Ishikawa (cell line): ENCODE data around the gene FLACC1.

Experiments
- CEBPB ChIP-seq: IDR thresholded peaks from 2 replicates; pipeline ENCODE4 v1.6.1; 2012
- CREB1 ChIP-seq: IDR thresholded peaks from 2 replicates; pipeline ENCODE4 v1.6.1; 2012; ENCODE audit warnings: low read depth
- EGR1 ChIP-seq: IDR thresholded peaks from 2 replicates; pipeline ENCODE4 v1.6.1; 2012
- EP300 ChIP-seq: IDR thresholded peaks from 2 replicates; pipeline ENCODE4 v1.6.1; 2012; ENCODE audit warnings: borderline replicate concordance
- FOXM1 ChIP-seq: IDR thresholded peaks from 2 replicates; pipeline ENCODE4 v1.6.1; 2012; ENCODE audit warnings: low read depth, borderline replicate concordance
- MAX ChIP-seq: IDR thresholded peaks from 2 replicates; pipeline ENCODE4 v1.6.1; 2012
- NFIC ChIP-seq: IDR thresholded peaks from 2 replicates; pipeline ENCODE4 v1.6.1; 2012
- RAD21 ChIP-seq: IDR thresholded peaks from 2 replicates; pipeline ENCODE4 v1.6.1; 2012; ENCODE audit warnings: low read depth
- REST ChIP-seq: IDR thresholded peaks from 2 replicates; pipeline ENCODE4 v1.6.1; 2012; ENCODE audit warnings: low read depth, mild to moderate bottlenecking
- TAF1 ChIP-seq: IDR thresholded peaks from 2 replicates; pipeline ENCODE4 v1.6.1; 2012; ENCODE audit warnings: low read depth, mild to moderate bottlenecking
- TCF12 ChIP-seq: IDR thresholded peaks from 2 replicates; pipeline ENCODE4 v1.6.1; 2012; ENCODE audit warnings: low read depth
- TEAD4 ChIP-seq: IDR thresholded peaks from 2 replicates; pipeline ENCODE4 v1.6.1; 2012
- USF1 ChIP-seq: IDR thresholded peaks from 2 replicates; pipeline ENCODE4 v1.6.1; 2012
- YY1 ChIP-seq: IDR thresholded peaks from 2 replicates; pipeline ENCODE4 v1.6.1; 2012; ENCODE audit warnings: low read depth
- ZBTB7A ChIP-seq: IDR thresholded peaks from 2 replicates; pipeline ENCODE4 v1.6.1; 2012; ENCODE audit warnings: low read depth

The FLACC1 gene

GRCh38 chr2:201329409-201329808 is 27.7 kb downstream of the FLACC1 start:
- TF ChIP-seq ZBTB7A (no peak), TEAD4 (no peak), USF1 (no peak), CEBPB (no peak), TAF1 (no peak), NFIC (no peak), REST (no peak), FOXM1 (no peak)

- no peak for TF ChIP-seq TCF12
- TF ChIP-seq EGR1: no peak
- TF ChIP-seq CREB1: no peak
- no peak for TF ChIP-seq YY1
- TF ChIP-seq ZBTB7A: no peak
- no peak for TF ChIP-seq MAX
- TF ChIP-seq TEAD4: no peak
- no peak for TF ChIP-seq EP300
- TF ChIP-seq RAD21: no peak
- no peak for TF ChIP-seq NFIC
These were observed 29.5 kb downstream of the FLACC1 start for GRCh38 chr2:201327678-201328077.

- TF ChIP-seq RAD21 (no peak), EP300 (no peak), TEAD4 (no peak), FOXM1 (no peak), TAF1 (no peak), MAX (no peak), ZBTB7A (no peak), YY1 (no peak), EGR1 (no peak), TCF12 (no peak), CEBPB (no peak), USF1 (no peak), REST (no peak), CREB1 (no peak), NFIC (no peak)
These were observed 34.4 kb downstream of the FLACC1 start for GRCh38 chr2:201322772-201323171.

GRCh38 chr2:201320701-201321100 is 36.4 kb downstream of the FLACC1 start:
- TF ChIP-seq RAD21: no peak
- TF ChIP-seq NFIC: 0 out of 2 replicates have a peak, but pooled peaks have one; percentile 15
- TF ChIP-seq TEAD4: no peak
- TF ChIP-seq YY1: no peak

- TF ChIP-seq REST (no peak), FOXM1 (no peak), NFIC (no peak), YY1 (no peak), MAX (no peak), EP300 (no peak), TEAD4 (no peak), EGR1 (no peak), RAD21 (no peak), USF1 (no peak), CEBPB (no peak), TAF1 (no peak), ZBTB7A (no peak), CREB1 (no peak)
These were observed 36.9 kb downstream of the FLACC1 start for GRCh38 chr2:201320257-201320656.
